ENCODE measurements around the gene YIF1B.

Gene YIF1B

DNA sequence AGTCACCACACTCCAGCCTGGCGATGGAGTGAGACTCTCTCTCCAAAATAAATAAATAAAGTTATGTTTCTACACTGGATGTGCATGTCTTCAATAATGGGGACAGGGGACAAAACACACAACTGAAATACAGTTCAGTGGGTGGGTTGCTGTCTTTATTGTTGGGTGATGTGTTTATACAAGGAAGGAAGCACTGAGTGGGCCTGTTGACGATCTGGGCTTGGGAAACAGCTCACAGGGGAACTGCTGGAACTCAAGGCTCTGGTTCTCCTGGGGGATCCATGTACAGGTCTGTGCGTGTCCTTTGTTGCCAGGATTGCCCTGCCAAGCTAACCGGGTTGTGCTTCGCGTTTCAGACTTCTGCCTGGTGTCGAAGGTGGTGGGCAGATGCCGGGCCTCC lies 32.5 kb downstream of the YIF1B start:
- H3K4me3 Mint-ChIP-seq, result no peak overlapping the region
- H3K27me3 Mint-ChIP-seq, result no peaks in the 10 kb centered on the region
- peaks cover 12% of the 10 kb centered on the region for H3K36me3 Mint-ChIP-seq
- ATAC-seq (ENCODE audit: low read depth), result no peak
- H3K9me3 Mint-ChIP-seq, result no peaks in the 10 kb centered on the region
- no peak overlapping the region for H3K27ac Mint-ChIP-seq
- H3K4me1 Mint-ChIP-seq, result peaks cover 9% of the 10 kb centered on the region
- no peak for DNase-seq (ENCODE audit: low spot score in 2 of 2)

DNA sequence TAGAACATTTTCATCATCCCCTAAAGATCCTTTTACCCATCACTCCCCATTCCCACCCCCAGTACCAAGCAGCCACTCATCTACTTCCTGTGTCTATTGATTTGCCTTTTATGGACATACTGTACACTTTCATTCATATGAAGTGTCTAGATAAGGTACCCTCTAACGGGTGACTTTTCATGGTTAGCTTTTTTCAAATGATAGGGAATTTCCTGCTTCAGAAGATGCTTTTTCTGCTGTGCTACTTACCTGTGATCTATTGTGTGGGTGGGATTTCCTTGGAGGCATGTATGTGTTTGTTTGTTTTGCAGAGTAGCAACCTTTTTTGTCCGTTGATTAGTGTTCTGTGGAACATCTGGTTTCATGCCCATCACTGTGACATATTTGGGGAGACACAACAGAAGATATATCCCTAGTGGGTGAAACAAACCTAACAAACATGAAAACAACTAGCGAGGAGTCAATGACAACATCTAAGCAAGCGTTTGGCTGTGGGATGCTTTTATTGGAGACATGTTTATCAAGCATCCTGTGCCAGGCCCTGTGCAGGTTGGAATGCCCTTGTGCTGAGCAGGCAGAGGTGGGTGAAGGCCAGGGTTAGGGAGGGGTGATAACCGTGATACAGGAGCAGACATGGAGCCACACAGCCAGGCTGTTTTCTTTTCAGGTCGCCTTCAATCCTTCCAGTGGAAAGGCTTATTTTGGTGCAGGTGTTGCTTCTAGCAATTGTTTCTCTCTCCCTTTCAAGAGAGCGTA lies 33.8 kb downstream of the YIF1B start:
- DNase-seq (ENCODE audit: low spot score in 2 of 2), result no peak
- Mint-ChIP-seq H3K4me3 (no peak overlapping the region), H3K27ac (peak overlapping the region; percentile 57), H3K27me3 (no peaks in the 10 kb centered on the region), H3K36me3 (peaks cover 8% of the 10 kb centered on the region), H3K4me1 (peaks cover 9% of the 10 kb centered on the region), H3K9me3 (no peaks in the 10 kb centered on the region)
- ATAC-seq (ENCODE audit: low read depth), result no peak

- Mint-ChIP-seq H3K4me3 (no peak overlapping the region), H3K27ac (no peak overlapping the region), H3K36me3 (peaks cover 2% of the 10 kb centered on the region), H3K27me3 (no peaks in the 10 kb centered on the region), H3K9me3 (no peaks in the 10 kb centered on the region), H3K4me1 (peaks cover 9% of the 10 kb centered on the region)
- DNase-seq (ENCODE audit: low spot score in 2 of 2) (no peak), ATAC-seq (ENCODE audit: low read depth) (no peak)
These were observed 35.5 kb downstream of the YIF1B start for GRCh38 chr19:38280030-38280921.

- Mint-ChIP-seq H3K36me3 (peaks cover 2% of the 10 kb centered on the region), H3K27ac (no peak overlapping the region), H3K27me3 (no peaks in the 10 kb centered on the region), H3K9me3 (no peaks in the 10 kb centered on the region), H3K4me3 (no peak overlapping the region), H3K4me1 (peaks cover 6% of the 10 kb centered on the region)
- ATAC-seq (ENCODE audit: low read depth) (no peak), DNase-seq (ENCODE audit: low spot score in 2 of 2) (no peak)
These were observed 37.0 kb downstream of the YIF1B start for GRCh38 chr19:38278751-38279150.

- peaks cover 2% of the 10 kb centered on the region for H3K36me3 Mint-ChIP-seq
- no peaks in the 10 kb centered on the region for H3K9me3 Mint-ChIP-seq
- no peak overlapping the region for H3K4me3 Mint-ChIP-seq
- no peaks in the 10 kb centered on the region for H3K27me3 Mint-ChIP-seq
- no peak for DNase-seq (ENCODE audit: low spot score in 2 of 2)
- no peak overlapping the region for H3K27ac Mint-ChIP-seq
- H3K4me1 Mint-ChIP-seq, result peaks cover 10% of the 10 kb centered on the region
- ATAC-seq (ENCODE audit: low read depth), result no peak
These were observed 37.6 kb downstream of the YIF1B start for GRCh38 chr19:38277969-38278680.

GRCh38 chr19:38277549-38277948 lies 38.2 kb downstream of the YIF1B start:
- Mint-ChIP-seq H3K27ac (no peak overlapping the region), H3K4me3 (no peak overlapping the region), H3K27me3 (no peaks in the 10 kb centered on the region), H3K9me3 (no peaks in the 10 kb centered on the region), H3K36me3 (peaks cover 2% of the 10 kb centered on the region), H3K4me1 (peaks cover 10% of the 10 kb centered on the region)
- DNase-seq (ENCODE audit: low spot score in 2 of 2) (no peak), ATAC-seq (ENCODE audit: low read depth) (no peak)

GRCh38 chr19:38276942-38277517 lies 38.7 kb downstream of the YIF1B start:
- Mint-ChIP-seq H3K4me1 (peaks cover 8% of the 10 kb centered on the region), H3K27me3 (no peaks in the 10 kb centered on the region), H3K27ac (no peak overlapping the region), H3K4me3 (no peak overlapping the region), H3K36me3 (peaks cover 2% of the 10 kb centered on the region), H3K9me3 (no peaks in the 10 kb centered on the region)
- ATAC-seq (ENCODE audit: low read depth) (no peak), DNase-seq (ENCODE audit: low spot score in 2 of 2) (no peak)

- ATAC-seq (ENCODE audit: low read depth), result no peak
- H3K4me3 Mint-ChIP-seq, result no peak overlapping the region
- H3K9me3 Mint-ChIP-seq, result no peaks in the 10 kb centered on the region
- H3K4me1 Mint-ChIP-seq, result peaks cover 9% of the 10 kb centered on the region
- no peaks in the 10 kb centered on the region for H3K36me3 Mint-ChIP-seq
- no peak for DNase-seq (ENCODE audit: low spot score in 2 of 2)
- H3K27ac Mint-ChIP-seq, result no peak overlapping the region
- no peaks in the 10 kb centered on the region for H3K27me3 Mint-ChIP-seq
These were observed 41.0 kb downstream of the YIF1B start for GRCh38 chr19:38274739-38275138.

GRCh38 chr19:38273499-38273898 lies 42.2 kb downstream of the YIF1B start:
- H3K27me3 Mint-ChIP-seq, result no peaks in the 10 kb centered on the region
- no peak for ATAC-seq (ENCODE audit: low read depth)
- H3K4me1 Mint-ChIP-seq, result peaks cover 9% of the 10 kb centered on the region
- no peak overlapping the region for H3K27ac Mint-ChIP-seq
- no peak overlapping the region for H3K4me3 Mint-ChIP-seq
- DNase-seq (ENCODE audit: low spot score in 2 of 2), result no peak
- no peaks in the 10 kb centered on the region for H3K36me3 Mint-ChIP-seq
- no peaks in the 10 kb centered on the region for H3K9me3 Mint-ChIP-seq

- DNase-seq (ENCODE audit: low spot score in 2 of 2), result no peak
- no peak for ATAC-seq (ENCODE audit: low read depth)
- H3K9me3 Mint-ChIP-seq, result no peaks in the 10 kb centered on the region
- peaks cover 29% of the 10 kb centered on the region for H3K4me1 Mint-ChIP-seq
- H3K27ac Mint-ChIP-seq, result no peak overlapping the region
- no peaks in the 10 kb centered on the region for H3K36me3 Mint-ChIP-seq
- no peaks in the 10 kb centered on the region for H3K27me3 Mint-ChIP-seq
- no peak overlapping the region for H3K4me3 Mint-ChIP-seq
These were observed 45.1 kb downstream of the YIF1B start for GRCh38 chr19:38270587-38271167.

GRCh38 chr19:38268539-38268938 lies 47.2 kb downstream of the YIF1B start:
- no peak for ATAC-seq (ENCODE audit: low read depth)
- Mint-ChIP-seq H3K27me3 (no peaks in the 10 kb centered on the region), H3K4me3 (no peak overlapping the region), H3K27ac (no peak overlapping the region), H3K36me3 (no peaks in the 10 kb centered on the region), H3K4me1 (peaks cover 42% of the 10 kb centered on the region), H3K9me3 (no peaks in the 10 kb centered on the region)
- DNase-seq (ENCODE audit: low spot score in 2 of 2), result no peak

GRCh38 chr19:38267761-38268483 lies 47.8 kb downstream of the YIF1B start:
- H3K4me3 Mint-ChIP-seq, result no peak overlapping the region
- H3K27ac Mint-ChIP-seq, result peak overlapping the region; percentile 18
- no peaks in the 10 kb centered on the region for H3K9me3 Mint-ChIP-seq

GRCh38 chr19:38266981-38267597 lies 48.7 kb downstream of the YIF1B start:
- H3K4me1 Mint-ChIP-seq, result peaks cover 41% of the 10 kb centered on the region
- no peak overlapping the region for H3K4me3 Mint-ChIP-seq
- no peaks in the 10 kb centered on the region for H3K9me3 Mint-ChIP-seq
- no peaks in the 10 kb centered on the region for H3K36me3 Mint-ChIP-seq
- DNase-seq (ENCODE audit: low spot score in 2 of 2), result no peak
- no peaks in the 10 kb centered on the region for H3K27me3 Mint-ChIP-seq
- H3K27ac Mint-ChIP-seq, result peak overlapping the region; percentile 15
- ATAC-seq (ENCODE audit: low read depth), result no peak

More at GRCh38 chr19:38267761-38268483, 47.8 kb downstream of the YIF1B start:
- no peaks in the 10 kb centered on the region for H3K27me3 Mint-ChIP-seq
- ATAC-seq (ENCODE audit: low read depth) (no peak), DNase-seq (ENCODE audit: low spot score in 2 of 2) (no peak)
- no peaks in the 10 kb centered on the region for H3K36me3 Mint-ChIP-seq
- H3K4me1 Mint-ChIP-seq, result peaks cover 41% of the 10 kb centered on the region

Measured in memory B cell (primary cell).